HG03378 (cell line): ENCODE results near the gene ARF1.

Experiments used
- ATAC-seq: cut with Tn5 transposase; IDR thresholded peaks from one replicate; pipeline ENCODE4 v1.9.1; 2021; ENCODE audit warnings: mild to moderate bottlenecking, moderate library complexity; ENCODE audit not compliant: unreplicated experiment

ARF1 gene

DNA sequence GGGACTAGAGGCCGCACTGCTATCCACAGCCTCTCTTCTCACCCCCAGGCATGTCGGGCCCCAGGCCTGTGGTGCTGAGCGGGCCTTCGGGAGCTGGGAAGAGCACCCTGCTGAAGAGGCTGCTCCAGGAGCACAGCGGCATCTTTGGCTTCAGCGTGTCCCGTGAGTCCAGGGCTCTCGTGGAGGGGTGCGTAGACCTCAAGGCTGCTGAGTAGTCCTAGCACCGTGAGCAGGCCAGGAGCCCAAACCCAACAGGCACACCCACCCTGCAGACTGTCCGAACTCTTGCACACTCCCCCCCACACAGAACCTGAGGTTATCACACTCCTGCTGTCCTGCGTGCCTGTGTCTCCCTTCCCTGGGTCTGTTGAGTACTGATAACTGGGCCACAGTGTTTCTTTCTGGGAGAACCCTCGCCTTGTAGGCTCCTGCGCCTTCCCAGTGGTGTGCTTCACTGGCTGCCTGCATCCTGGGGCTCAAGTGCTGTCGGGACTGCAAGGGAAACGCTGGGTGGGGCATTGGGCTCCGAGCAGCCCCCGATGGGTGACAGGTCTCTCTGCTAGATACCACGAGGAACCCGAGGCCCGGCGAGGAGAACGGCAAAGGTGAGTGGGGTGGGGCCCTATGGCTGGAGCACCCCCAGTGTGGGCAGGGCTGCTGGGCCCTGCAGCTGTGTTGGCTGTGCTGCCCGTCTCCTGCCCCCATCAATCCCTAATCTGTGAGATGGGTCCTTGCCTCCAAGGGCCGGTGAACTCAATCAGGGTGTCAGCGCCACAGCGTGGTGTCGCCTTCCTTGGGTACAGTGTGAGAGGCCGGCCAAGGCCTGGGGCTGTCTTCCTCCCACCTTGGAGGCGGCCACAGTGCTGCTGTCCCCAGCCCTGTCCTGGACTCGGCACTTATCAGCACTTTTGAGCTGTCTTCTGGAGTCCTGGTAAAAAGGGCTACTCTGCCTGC, 63.2 kb downstream of the ARF1 start:
- no peak for ATAC-seq

DNA sequence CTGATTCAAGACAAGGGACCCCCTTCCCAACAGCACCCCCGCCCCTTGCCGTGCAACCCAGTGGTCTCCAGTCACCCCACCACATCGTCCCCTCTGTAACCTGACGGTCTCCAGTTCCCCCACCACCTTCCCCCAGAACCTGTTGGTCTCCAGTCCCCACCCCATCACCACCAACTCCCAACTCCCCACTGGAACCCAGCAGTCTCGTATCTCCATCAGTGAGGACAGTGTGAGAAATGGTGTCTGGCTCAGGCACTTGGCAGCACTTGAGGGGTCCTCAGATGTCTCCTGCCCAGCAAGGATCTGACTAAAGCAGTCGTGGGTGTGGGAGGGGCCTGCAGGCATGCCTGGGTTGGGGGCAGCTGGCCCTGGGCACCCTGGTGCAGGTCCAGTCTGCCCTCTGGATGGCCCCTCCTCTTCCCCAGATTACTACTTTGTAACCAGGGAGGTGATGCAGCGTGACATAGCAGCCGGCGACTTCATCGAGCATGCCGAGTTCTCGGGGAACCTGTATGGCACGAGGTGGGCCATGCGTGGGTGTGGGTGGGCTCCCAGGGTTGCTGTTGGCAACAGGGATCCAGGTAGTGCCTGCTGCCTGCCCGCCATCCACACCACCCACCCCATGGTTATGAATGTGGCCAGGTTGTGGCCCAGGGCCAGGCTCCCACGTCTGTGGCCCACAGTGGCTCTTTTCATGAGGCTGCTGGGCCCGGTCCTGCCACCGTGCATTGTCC, 64.1 kb downstream of the ARF1 start:
- ATAC-seq, result no peak

DNA sequence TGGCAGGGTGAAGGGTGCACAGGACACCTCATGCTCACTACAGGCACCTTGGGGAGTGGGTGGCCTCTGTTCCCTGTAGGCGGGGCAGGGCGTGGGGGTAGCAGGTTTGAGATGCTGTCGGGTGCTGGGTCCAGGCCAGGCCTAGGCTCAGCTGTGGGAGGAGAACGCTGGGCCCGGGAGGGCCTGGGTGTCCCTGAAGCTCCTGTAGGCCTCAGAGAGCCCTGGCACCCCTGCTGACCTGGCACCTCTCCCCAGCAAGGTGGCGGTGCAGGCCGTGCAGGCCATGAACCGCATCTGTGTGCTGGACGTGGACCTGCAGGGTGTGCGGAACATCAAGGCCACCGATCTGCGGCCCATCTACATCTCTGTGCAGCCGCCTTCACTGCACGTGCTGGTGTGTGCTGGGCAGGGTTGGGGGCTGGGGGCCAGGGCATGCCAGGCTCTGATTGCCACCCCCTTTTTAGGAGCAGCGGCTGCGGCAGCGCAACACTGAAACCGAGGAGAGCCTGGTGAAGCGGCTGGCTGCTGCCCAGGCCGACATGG, 64.7 kb downstream of the ARF1 start:
- ATAC-seq, result no peak

- ATAC-seq, result no peak
Measured at GRCh38 chr1:228147768-228148167, 65.3 kb downstream of the ARF1 start.

DNA sequence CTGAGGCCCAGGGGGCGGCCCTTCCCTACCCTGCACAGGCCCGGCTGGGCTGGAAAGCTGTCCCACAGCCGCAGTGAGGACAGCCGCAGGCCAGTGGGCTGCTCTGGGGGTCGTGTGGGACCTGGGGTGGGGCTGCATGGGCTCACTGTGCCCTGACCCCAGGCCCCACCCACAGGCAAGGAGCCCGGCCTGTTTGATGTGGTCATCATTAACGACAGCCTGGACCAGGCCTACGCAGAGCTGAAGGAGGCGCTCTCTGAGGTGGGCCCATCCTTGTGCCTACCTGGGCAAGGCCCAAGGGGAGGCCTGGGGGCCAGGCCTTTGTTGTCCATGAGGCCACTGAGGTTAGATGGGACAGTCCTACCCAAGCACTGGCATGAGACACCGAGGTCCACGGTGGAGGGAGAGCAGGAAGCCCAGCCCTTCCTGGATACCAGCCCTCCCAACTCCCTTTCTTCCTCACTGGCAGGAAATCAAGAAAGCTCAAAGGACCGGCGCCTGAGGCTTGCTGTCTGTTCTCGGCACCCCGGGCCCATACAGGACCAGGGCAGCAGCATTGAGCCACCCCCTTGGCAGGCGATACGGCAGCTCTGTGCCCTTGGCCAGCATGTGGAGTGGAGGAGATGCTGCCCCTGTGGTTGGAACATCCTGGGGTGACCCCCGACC, 65.8 kb downstream of the ARF1 start:
- ATAC-seq, result no peak
